ENCODE measurements around the gene TMEM234.
A peak's percentile ranks its signal among the peaks of the same experiment; 100 is the strongest.

DNA sequence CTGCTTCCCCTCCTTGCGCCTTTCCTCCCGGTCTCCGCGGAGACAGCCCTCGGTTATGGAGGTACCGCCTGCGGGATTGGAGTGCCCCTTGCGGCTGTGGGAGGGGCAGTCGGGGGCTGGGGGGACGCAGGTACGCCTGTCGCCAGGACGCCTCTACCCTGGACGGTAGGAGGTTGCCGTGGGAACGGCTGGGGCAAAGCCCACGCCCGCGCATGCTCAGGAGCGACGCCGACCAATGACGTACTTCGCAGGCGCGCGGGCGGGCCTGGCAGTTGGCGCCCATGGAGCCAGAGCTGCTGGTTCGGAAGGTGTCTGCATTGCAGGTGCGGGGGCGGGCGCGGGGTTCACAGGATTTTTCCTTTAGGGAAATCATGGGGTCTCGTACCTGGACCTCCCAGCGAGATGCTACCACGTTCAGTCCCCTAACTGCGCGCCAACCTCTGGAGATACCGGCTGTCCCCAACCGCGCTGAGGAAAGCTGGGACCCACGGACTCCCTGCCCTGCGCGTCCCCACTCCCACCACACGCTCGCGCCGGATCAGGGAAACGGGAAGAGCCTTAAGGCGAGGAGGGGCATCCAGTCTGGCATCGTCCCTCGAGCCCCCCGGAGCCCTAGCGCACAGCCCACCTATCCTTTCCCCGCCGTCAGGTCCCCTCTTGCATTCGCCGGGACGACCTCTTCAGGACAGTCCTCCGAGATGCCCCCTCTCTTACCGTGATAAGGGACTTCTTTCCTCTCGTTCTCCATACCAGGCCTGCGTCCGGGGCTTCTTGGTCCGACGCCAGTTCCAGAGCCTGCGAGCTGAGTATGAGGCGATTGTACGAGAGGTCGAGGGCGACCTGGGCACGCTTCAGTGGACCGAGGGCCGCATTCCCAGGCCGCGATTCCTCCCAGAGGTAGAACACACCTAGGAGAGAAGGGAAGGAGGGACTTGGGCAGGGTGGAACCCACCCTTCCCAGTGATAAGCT lies 16.5 kb downstream of the TMEM234 start, which contains the start of gene IQCC:
- TF ChIP-seq POLR2AphosphoS5 (IDR thresholded peaks at IDR 0.05; ENCODE audit: low read depth, low read length) (peak; percentile 83), SIN3A (IDR thresholded peaks at IDR 0.05; ENCODE audit: borderline replicate concordance, insufficient read depth, low read length) (no peak)
